Type B pancreatic cell (in vitro differentiated cells): ENCODE data around the gene PITPNM2. TPM values are rescaled to one million over a fixed set of nuclear protein-coding genes. Genes with fewer than 3 reads are reported as not detected.
A peak's percentile ranks its signal among the peaks of the same experiment; 100 is the strongest.

Source experiments
- DNase-seq: peaks from one replicate; pipeline ENCODE4 v3.0.0; 2021; ENCODE audit warnings: mixed read lengths; ENCODE audit not compliant: unreplicated experiment; ENCODE audit errors: extremely low spot score
- H3K27ac Mint-ChIP-seq: 2 replicates; pipeline ENCODE4 v1.8.0; 2021; ENCODE audit warnings: mild to moderate bottlenecking, mixed read lengths
- H3K27me3 Mint-ChIP-seq: 2 replicates; pipeline ENCODE4 v1.8.0; 2021; ENCODE audit warnings: mixed read lengths
- H3K36me3 Mint-ChIP-seq: 2 replicates; pipeline ENCODE4 v1.8.0; 2021; ENCODE audit warnings: mixed read lengths
- H3K4me1 Mint-ChIP-seq: one replicate; pipeline ENCODE4 v1.8.0; 2021; ENCODE audit warnings: mixed read lengths; ENCODE audit not compliant: unreplicated experiment
- H3K4me3 Mint-ChIP-seq: 2 replicates; pipeline ENCODE4 v1.8.0; 2021; ENCODE audit warnings: mild to moderate bottlenecking, mixed read lengths
- H3K9me3 Mint-ChIP-seq: 2 replicates; pipeline ENCODE4 v1.8.0; 2021; ENCODE audit warnings: mixed read lengths
- CTCF ChIP-seq: fragments of 200-600 bp; sonication (generic); conservative IDR thresholded peaks from 2 replicates; pipeline ENCODE4 v1.5.0; 2021; ENCODE audit warnings: antibody characterized with exemption, mild to moderate bottlenecking
- total RNA-seq: library from RNA; stranded (reverse); gene quantifications from 2 replicates; pipeline ENCODE4 v1.2.1, GENCODE V29; 2021; ENCODE audit warnings: low replicate concordance

The PITPNM2 gene
- total RNA-seq, 1 donor from 2014 or later: 6.8 TPM

GRCh38 chr12:123160801-123161487 lies 10.1 kb upstream of the PITPNM2 start:
- H3K9me3 Mint-ChIP-seq: no peaks in the 10 kb centered on the region
- no peak for TF ChIP-seq CTCF
- no peak overlapping the region for H3K4me3 Mint-ChIP-seq
- no peak overlapping the region for H3K27ac Mint-ChIP-seq
- H3K36me3 Mint-ChIP-seq: peaks cover 7% of the 10 kb centered on the region
- H3K4me1 Mint-ChIP-seq: no peaks in the 10 kb centered on the region
- no peak for DNase-seq
- H3K27me3 Mint-ChIP-seq: no peaks in the 10 kb centered on the region

- H3K27ac Mint-ChIP-seq: no peak overlapping the region
- peaks cover 17% of the 10 kb centered on the region for H3K4me1 Mint-ChIP-seq
- peaks cover 17% of the 10 kb centered on the region for H3K27me3 Mint-ChIP-seq
- H3K36me3 Mint-ChIP-seq: no peaks in the 10 kb centered on the region
- H3K9me3 Mint-ChIP-seq: no peaks in the 10 kb centered on the region
- no peak overlapping the region for H3K4me3 Mint-ChIP-seq
- TF ChIP-seq CTCF: no peak
- DNase-seq: no peak
These were observed 3.0 kb upstream of the PITPNM2 start for GRCh38 chr12:123153906-123154305.

- no peaks in the 10 kb centered on the region for H3K36me3 Mint-ChIP-seq
- peak overlapping the region; percentile 88 for H3K4me3 Mint-ChIP-seq
- peaks cover 17% of the 10 kb centered on the region for H3K4me1 Mint-ChIP-seq
- H3K27me3 Mint-ChIP-seq: peaks cover 26% of the 10 kb centered on the region
- no peaks in the 10 kb centered on the region for H3K9me3 Mint-ChIP-seq
- no peak overlapping the region for H3K27ac Mint-ChIP-seq
- no peak for TF ChIP-seq CTCF
- no peak for DNase-seq
These were observed 1.9 kb upstream of the PITPNM2 start for GRCh38 chr12:123152833-123153232.

- no peaks in the 10 kb centered on the region for H3K9me3 Mint-ChIP-seq
- H3K4me3 Mint-ChIP-seq: peak overlapping the region; percentile 88
- TF ChIP-seq CTCF: no peak
- peak overlapping the region; percentile 41 for H3K27ac Mint-ChIP-seq
- H3K27me3 Mint-ChIP-seq: peaks cover 34% of the 10 kb centered on the region
- H3K36me3 Mint-ChIP-seq: no peaks in the 10 kb centered on the region
- DNase-seq: no peak
- H3K4me1 Mint-ChIP-seq: peaks cover 17% of the 10 kb centered on the region
These were observed 866 bp upstream of the PITPNM2 start for GRCh38 chr12:123151457-123152454.

GRCh38 chr12:123150275-123150743 lies 581 bp downstream of the PITPNM2 start:
- no peak for DNase-seq
- H3K9me3 Mint-ChIP-seq: peaks cover 4% of the 10 kb centered on the region
- peaks cover 34% of the 10 kb centered on the region for H3K27me3 Mint-ChIP-seq

More at GRCh38 chr12:123150275-123150743, 581 bp downstream of the PITPNM2 start:
- Mint-ChIP-seq H3K4me1 (peaks cover 17% of the 10 kb centered on the region), H3K36me3 (no peaks in the 10 kb centered on the region), H3K27ac (peak overlapping the region; percentile 34), H3K4me3 (peak overlapping the region; percentile 82)
- TF ChIP-seq CTCF: no peak
